ENCODE results near the gene RNASE4.

- TF ChIP-seq, protein P1, sequence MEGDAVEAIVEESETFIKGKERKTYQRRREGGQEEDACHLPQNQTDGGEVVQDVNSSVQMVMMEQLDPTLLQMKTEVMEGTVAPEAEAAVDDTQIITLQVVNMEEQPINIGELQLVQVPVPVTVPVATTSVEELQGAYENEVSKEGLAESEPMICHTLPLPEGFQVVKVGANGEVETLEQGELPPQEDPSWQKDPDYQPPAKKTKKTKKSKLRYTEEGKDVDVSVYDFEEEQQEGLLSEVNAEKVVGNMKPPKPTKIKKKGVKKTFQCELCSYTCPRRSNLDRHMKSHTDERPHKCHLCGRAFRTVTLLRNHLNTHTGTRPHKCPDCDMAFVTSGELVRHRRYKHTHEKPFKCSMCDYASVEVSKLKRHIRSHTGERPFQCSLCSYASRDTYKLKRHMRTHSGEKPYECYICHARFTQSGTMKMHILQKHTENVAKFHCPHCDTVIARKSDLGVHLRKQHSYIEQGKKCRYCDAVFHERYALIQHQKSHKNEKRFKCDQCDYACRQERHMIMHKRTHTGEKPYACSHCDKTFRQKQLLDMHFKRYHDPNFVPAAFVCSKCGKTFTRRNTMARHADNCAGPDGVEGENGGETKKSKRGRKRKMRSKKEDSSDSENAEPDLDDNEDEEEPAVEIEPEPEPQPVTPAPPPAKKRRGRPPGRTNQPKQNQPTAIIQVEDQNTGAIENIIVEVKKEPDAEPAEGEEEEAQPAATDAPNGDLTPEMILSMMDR (IDR thresholded peaks at IDR 0.05), result no peak
- no peak for TF ChIP-seq POLR2A (IDR thresholded peaks at IDR 0.05)
These were observed 8.7 kb upstream of the RNASE4 start for GRCh38 chr14:20675669-20676068.

Data from sigmoid colon (tissue), 3 donors.